K562 (cell line): ENCODE data around the gene MANEAL.

ENCODE experiments used
- ELF1 ChIP-seq: fragments of 200-800 bp; sonication (Bioruptor generic); IDR thresholded peaks from 2 replicates; pipeline ENCODE4 v1.6.1; 2016; ENCODE audit warnings: missing genetic modification characterization, missing compliant biosample characterization
- ZNF121 ChIP-seq: sonication (generic); formaldehyde crosslinking; conservative IDR thresholded peaks from 2 replicates; pipeline ENCODE4 v1.8.0; 2022; ENCODE audit warnings: missing genetic modification reagents
- ZNF318 ChIP-seq, 2 experiments: fragments of 450-650 bp; IDR thresholded peaks; 2 replicates each; pipeline ENCODE4 v1.6.1; 2016; ENCODE audit warnings: mild to moderate bottlenecking in 2 of 2, borderline replicate concordance in 1 of 2, low read depth in 1 of 2, moderate library complexity in 1 of 2

- TF ChIP-seq ZNF121 (CRISPR knock-in tag) (no peak), ELF1 (tag) (no peak), ZNF318 (IDR thresholded peaks at IDR 0.05; ENCODE audit: borderline replicate concordance in 1 of 2, low read depth in 1 of 2) (no peak)
Observed at GRCh38 chr1:37746806-37747205, 46.8 kb upstream of the MANEAL start.
